HG02623 (cell line): ENCODE data around the gene USP21.

ENCODE experiments used
- ATAC-seq: cut with Tn5 transposase; IDR thresholded peaks from one replicate; pipeline ENCODE4 v1.9.1; 2021; ENCODE audit warnings: moderate library complexity; ENCODE audit not compliant: unreplicated experiment

The USP21 gene

GRCh38 chr1:161133220-161133740, 26.0 kb upstream of the USP21 start:
- no peak for ATAC-seq

DNA sequence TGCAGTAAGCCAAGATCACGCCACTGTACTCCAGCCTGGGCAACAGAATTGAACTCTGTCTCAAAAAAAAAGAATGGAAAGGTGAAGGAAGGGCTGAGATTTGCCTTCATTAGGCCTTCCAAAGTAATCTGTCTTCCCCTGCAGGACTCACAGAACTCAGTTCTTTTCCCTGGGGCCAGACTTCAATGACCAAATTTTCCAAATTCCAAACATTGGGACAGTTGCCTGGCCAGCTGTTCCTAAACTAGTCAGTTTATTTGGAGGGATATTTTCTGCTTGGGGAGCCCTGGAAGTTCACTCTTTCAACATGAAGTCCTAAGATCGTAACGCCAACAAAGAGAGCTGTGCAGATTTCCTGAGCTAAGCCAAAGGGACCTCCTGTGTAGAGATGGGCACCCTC, 21.4 kb upstream of the USP21 start:
- ATAC-seq, result no peak

GRCh38 chr1:161138431-161138830, 20.9 kb upstream of the USP21 start:
- no peak for ATAC-seq

DNA sequence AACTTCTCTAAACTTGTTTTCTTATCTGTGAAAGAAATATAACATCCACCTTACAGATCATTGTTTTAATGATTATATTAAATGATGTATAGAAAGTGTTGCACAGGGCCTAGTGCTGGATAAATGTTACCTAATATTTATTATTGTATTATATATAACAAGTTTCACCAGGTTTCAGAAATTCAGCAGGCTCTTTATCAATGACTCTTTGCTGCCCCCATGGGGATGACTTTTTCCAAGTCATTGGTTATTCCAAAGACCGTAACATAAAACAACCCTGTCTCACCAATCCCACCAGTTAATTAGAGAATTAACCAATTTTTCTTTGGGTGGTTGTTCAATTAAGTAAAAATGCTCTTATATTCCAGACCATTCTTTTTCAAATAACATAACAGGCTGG, 19.5 kb upstream of the USP21 start:
- ATAC-seq, result no peak

DNA sequence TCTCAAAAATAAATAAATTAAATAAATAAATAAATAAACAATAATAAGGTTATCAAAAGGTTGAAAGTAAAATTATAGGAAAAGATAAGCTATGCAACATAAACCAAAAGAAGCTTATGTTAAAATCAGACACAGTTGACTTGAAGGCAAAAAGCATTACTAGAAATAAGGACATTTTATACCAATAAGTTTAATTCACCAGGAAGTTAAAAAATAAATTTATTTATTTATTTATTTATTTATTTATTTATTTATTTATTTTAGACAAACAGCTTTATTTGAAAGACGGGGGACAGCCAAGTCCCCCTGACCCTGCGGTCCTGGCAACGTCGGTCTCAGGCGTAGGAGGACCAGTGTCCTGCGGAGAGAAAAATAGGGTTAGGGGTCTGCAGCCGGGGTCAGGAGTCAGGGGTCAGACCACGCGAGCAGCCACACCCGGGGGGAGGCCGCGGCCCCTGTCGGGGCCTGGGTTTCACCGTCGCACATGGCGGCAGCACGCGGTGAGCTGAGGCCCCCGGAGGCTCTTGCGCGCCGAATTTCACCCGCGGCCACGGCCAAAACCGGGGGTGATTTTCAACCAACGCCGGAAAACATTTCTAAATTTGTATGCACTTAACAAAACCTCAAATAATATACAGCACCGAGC, 18.4 kb upstream of the USP21 start:
- no peak for ATAC-seq

DNA sequence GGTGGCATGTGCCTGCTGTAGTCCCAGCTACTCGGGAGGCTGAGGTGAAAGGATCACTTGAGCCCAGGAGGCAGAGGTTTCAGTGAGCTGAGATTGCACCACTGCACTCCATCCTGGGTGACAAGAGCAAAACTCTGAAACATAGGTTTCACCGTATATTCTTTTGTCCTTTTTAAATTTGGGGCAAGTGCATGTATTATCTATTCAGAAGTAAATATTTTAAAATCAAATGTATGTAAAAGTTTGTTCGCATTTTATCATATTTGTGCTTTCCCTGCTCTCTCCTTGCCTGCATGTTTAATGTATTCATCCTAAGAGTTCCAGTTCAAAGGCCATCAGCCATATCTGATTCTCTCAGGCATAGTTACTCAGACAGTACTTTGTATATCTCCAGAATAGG, 13.5 kb upstream of the USP21 start:
- no peak for ATAC-seq

GRCh38 chr1:161153176-161153575, 6.1 kb upstream of the USP21 start:
- ATAC-seq, result no peak

DNA sequence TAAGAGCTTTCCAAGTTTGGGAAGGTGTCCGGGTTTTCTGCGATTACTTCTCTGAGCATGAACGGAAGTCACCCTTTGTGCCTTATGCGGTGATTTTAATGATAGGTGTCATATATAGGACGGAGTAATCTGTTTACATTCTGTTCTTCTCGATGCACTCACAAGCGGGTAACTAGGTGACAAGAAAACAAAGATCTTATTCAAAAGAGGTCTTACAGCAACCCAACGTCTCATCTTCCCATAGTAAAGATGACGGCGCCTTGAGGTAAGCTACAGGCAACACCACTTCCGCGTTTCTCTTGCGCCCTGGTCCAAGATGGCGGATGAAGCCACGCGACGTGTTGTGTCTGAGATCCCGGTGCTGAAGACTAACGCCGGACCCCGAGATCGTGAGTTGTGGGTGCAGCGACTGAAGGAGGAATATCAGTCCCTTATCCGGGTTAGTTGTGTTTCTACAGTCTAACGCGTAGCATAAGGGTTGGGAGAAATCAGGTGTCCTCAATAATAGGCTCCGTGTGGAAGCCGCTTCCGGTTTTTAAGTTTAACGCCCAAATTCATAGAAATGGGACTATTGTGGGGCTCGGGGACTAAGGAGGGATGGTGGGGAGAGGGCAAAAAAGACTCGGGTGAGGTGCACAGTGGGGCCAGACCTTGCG, 5.5 kb upstream of the USP21 start, which contains the start of gene UFC1:
TSS of gene UFC1 (plus strand) at position 297 of the 656 bp plus-strand sequence. CDS start at position 317, 20 bp downstream.
- peak; percentile 82 for ATAC-seq

- ATAC-seq, result no peak
These were observed 1.4 kb upstream of the USP21 start for GRCh38 chr1:161157867-161158266.

GRCh38 chr1:161158316-161159010, 837 bp upstream of the USP21 start:
- ATAC-seq, result no peak

DNA sequence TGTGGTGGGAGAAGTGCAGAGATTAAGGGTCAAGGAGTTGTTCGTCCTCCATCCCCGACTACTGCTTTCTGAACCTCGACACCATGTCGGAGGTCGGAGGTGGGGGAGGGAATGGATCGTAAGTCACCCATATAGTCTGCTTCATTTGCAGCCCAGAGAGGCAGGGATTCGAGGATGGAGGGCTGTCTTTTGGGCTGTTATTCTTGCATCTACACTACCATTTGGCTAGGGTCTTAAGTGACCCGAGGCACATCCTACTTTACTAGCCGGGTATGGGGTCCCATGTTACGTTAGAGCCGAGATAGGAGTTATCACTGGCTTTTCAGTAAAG, 578 bp downstream of the USP21 start:
- ATAC-seq, result no peak

- ATAC-seq, result no peak
These were observed 1.4 kb downstream of the USP21 start for GRCh38 chr1:161160671-161161145.

- ATAC-seq, result no peak
These were observed 2.4 kb downstream of the USP21 start for GRCh38 chr1:161161652-161162051.

- no peak for ATAC-seq
These were observed 2.8 kb downstream of the USP21 start for GRCh38 chr1:161162052-161162451.

DNA sequence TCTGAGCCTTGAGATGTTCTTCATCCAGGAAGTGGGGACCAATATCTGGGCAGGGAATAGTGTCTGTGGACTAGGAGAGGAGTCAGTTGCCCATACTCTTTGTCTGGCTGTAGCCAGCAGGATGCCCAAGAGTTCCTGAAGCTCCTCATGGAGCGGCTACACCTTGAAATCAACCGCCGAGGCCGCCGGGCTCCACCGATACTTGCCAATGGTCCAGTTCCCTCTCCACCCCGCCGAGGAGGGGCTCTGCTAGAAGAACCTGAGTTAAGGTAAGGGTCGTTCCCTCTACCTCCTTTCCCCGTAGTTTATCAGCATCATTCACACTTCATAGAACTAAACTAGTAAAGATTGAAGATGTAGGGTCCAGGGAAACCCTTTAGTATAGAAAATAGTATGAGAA, 3.5 kb downstream of the USP21 start:
- no peak for ATAC-seq

GRCh38 chr1:161163793-161164192, 4.5 kb downstream of the USP21 start:
- no peak for ATAC-seq

DNA sequence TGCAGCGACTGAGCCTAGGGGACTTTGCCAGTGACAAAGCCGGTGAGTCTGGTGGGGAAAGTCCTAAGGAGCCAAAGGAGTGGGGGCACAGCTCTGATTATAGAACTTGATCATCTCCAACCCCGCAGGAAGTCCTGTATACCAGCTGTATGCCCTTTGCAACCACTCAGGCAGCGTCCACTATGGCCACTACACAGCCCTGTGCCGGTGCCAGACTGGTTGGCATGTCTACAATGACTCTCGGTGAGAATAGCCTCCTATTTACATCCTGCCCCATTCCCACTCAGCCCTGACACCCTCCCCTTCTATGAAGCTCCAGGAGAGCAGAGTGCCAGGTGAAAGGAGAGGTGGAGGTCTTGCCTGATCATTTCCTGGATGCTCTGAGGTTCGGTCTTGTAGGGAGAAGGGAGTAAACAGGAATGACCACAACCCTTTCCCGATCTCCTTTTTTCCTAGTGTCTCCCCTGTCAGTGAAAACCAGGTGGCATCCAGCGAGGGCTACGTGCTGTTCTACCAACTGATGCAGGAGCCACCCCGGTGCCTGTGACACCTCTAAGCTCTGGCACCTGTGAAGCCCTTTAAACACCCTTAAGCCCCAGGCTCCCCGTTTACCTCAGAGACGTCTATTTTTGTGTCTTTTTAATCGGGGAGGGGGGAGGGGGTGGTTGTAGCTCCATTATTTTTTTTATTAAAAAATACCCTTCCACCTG, 5.8 kb downstream of the USP21 start:
- ATAC-seq, result no peak

DNA sequence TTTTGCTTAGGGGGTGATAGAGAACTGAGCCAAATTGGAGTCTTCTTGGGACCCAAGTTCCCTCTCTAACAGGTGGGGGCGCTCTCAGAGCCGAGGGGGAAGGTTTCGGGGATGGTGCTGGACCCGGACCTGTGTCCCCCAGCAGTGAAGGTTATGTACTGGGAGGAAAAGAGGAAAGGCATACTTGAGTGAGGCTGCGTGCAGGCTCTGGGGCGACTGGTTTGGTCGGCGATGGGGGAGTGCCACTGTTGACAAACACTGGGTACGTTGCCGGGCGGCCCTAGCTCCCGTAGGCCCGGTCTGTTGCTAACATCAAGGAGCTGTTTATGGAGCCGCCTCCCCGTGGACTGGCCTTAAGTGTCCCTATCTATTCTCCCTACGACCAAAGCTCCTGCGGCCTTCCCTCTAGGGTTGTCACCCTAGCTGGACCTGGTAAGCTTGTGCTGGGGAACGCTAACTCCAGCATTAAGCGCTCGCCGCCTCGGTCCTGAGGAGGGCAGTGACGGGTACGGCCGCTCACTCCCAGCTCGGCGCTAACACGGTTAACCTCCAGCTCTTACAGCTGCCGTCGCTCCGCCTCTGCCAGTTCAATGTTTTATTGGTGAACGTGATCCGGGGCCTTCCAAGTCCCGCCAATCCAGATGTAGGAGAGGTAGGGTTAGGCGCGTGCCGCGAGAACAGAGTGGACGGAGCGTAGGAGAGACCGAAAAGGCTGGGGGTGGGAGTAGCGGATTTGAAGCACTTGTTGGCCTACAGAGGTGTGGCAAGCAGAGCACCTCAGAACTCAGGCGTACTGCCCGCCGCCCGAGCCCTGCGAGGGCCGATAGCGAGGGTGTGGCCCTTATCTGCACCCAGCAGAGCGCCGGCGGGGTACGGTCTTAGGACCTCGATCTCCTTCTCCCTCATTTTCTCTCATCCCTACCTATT, 6.7 kb downstream of the USP21 start, which contains the start of gene PPOX:
TSS of gene PPOX (plus strand) at position 685 of the 927 bp plus-strand sequence. CDS start 422 bp downstream, outside the sequence.
- ATAC-seq, result peak; percentile 93

DNA sequence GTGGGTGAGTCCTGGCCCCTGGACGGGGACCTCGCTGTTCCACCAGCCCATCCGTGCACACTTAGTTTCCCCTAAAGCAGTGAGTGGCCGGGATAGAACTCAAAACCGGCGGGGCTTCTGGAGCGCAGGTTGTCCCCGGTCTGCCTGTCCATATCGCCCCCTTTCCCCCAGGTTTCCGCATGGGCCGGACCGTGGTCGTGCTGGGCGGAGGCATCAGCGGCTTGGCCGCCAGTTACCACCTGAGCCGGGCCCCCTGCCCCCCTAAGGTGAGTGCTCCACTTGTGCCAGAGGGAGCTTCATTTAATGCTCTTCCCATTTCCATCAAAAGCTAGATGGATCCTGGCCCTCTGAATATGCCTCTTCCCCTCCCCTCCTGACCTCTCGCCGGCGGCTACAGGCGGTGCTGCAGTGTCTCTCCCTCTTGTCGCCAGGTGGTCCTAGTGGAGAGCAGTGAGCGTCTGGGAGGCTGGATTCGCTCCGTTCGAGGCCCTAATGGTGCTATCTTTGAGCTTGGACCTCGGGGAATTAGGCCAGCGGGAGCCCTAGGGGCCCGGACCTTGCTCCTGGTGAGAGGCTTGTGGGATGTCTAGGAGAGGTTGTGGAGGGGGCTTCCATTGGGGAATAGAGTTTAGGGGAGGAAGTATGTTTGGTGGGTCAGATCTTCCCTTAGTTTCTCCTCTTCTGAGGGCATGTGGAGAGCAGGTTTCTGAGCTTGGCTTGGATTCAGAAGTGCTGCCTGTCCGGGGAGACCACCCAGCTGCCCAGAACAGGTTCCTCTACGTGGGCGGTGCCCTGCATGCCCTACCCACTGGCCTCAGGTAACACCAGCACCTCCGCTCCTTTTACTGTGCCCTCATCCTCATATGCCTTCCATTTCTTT, 7.6 kb downstream of the USP21 start:
- ATAC-seq, result no peak
